Kidney (tissue), 14 donors: Measurements from ENCODE around the gene GAB3. TPM values are rescaled to one million over a fixed set of nuclear protein-coding genes. Genes with fewer than 3 reads are reported as not detected.

Source experiments
- DNase-seq, 5 donors: peaks; one replicate each; pipeline ENCODE4 v3.0.0-alpha.2; 2013 to 2020
- FAIRE-seq: peaks from 2 replicates; lab custom pipeline; 2012; peaks lifted over from hg19 to GRCh38; lab: Jason Lieb, UNC
- H3K27ac ChIP-seq, 2 donors: one replicate each; pipeline ENCODE4 v1.7.0; 2013; ENCODE audit warnings: low read depth in 2 of 2, low read length in 2 of 2, inconsistent platforms in 1 of 2
- H3K27me3 ChIP-seq: one replicate; pipeline ENCODE4 v1.7.1; 2013; ENCODE audit warnings: low read length, inconsistent platforms; ENCODE audit not compliant: control insufficient read depth, insufficient read depth
- H3K36me3 ChIP-seq, 3 donors: one replicate each; pipeline versions ENCODE4 v1.7.0 to v1.7.1; 2013; ENCODE audit warnings: low read length in 3 of 3, control low read depth in 1 of 3, inconsistent platforms in 1 of 3; ENCODE audit not compliant: insufficient read depth in 3 of 3, control insufficient read depth in 2 of 3
- H3K4me1 ChIP-seq, 3 donors: one replicate each; pipeline versions ENCODE4 v1.7.0 to v1.7.1; 2013; ENCODE audit warnings: low read length in 3 of 3, inconsistent platforms in 1 of 3, low read depth in 1 of 3; ENCODE audit not compliant: control insufficient read depth in 2 of 3, insufficient read depth in 2 of 3
- H3K4me3 ChIP-seq, 3 donors: one replicate each; pipeline versions ENCODE4 v1.7.0 to v1.8.1; 2013; ENCODE audit warnings: low read length in 3 of 3, control low read depth in 1 of 3, inconsistent platforms in 1 of 3
- H3K9ac ChIP-seq, 3 donors: one replicate each; pipeline versions ENCODE4 v1.7.0 to v1.7.1; 2013; ENCODE audit warnings: low read length in 3 of 3, control low read depth in 1 of 3, inconsistent platforms in 1 of 3
- H3K9me3 ChIP-seq, 3 donors: one replicate each; pipeline versions ENCODE4 v1.7.0 to v1.7.1; 2013; ENCODE audit warnings: low read length in 3 of 3, control low read depth in 1 of 3, inconsistent platforms in 1 of 3; ENCODE audit not compliant: control insufficient read depth in 2 of 3, insufficient read depth in 1 of 3
- CTCF ChIP-seq: IDR thresholded peaks from 3 replicates; pipeline ENCODE4 v1.5.1; 2012; ENCODE audit warnings: mild to moderate bottlenecking, moderate library complexity, borderline replicate concordance; ENCODE audit not compliant: insufficient read depth; ENCODE audit errors: extremely low read depth
- intact Hi-C: fragments of 100-400 bp; cut with DNase I; formaldehyde crosslinking; loops from one replicate; pipeline ENCODE4 v1.11.1; 2022
- polyA plus RNA-seq: library from polyadenylated mRNA; stranded (reverse); fragments of 350-450 nt; fragmentation: Illumina TruSeq; extraction: RNeasy Lipid Tissue Mini Kit (QIAGEN cat#74804); gene quantifications from one replicate; pipeline ENCODE4 v1.2.3, GENCODE V29; 2014; ENCODE audit warnings: low read depth, low replicate concordance; ENCODE audit not compliant: insufficient read depth
- total RNA-seq: library from RNA; stranded (reverse); fragmentation: NEBNext Ultra II Directional; extraction: Animal tissue kit (Norgen Biotek cat#: 25700); gene quantifications from one replicate; pipeline ENCODE4 v1.2.1, GENCODE V29; 2021
- donor health status: control.
- donor health status: control.
- donor health status: control.
- donor health status: control.
- donor health status: control.
- donor health status: DM: yes; HTN: yes; CAD: no.
- donor health status: Normal renal cell carcinoma (clear cell type).

The GAB3 gene
- total and polyA plus RNA-seq, 2 donors from 2014 or later: 0.95 to 6.4 TPM

DNA sequence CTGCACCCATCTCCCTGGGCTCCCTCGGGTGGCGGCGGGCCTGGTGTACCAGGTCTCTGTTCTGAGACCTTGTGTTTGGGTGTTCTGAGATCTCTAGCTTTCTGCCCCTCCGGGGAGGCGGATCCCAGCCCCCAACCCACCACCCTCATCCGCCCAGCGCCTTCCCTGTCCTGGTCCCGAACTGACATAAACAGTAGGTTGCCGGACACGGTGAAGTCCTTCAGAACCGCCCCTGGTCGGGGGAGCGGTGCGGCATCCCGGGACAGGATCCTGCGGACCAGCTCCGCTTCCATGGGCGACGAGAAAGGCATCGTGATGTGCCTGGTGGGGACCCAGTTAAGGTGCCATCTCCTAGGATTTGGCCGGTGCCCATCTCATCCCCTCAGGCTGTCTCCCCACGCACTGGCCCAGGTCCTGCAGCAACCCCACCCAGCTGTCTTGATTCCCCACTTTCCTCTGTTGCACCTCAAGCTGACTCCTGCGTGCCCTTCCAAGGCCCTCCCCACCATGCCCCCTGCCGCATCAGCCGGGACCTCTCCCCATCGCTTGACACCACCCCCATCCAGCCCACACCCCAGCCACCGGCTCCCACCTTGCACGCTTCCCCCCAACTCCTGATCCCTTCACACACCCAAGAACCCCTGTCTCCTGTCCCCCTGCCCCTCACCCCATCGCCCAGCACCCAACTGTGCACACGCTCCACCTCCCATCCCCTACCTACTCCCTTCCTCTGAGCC is 98.4 kb downstream of the GAB3 start:
- Histone ChIP-seq H3K27me3 (no peaks in the 10 kb centered on the region), H3K27ac (no peak overlapping the region), H3K9ac (no peak overlapping the region), H3K9me3 (no peaks in the 10 kb centered on the region), H3K4me1 (no peaks in the 10 kb centered on the region), H3K4me3 (no peak overlapping the region), H3K36me3 (no peaks in the 10 kb centered on the region)
- intact Hi-C loops: no loop called here
- TF ChIP-seq CTCF: no peak
- DNase-seq: peak in 1 of 5 donors; percentile 54
- FAIRE-seq: no peak

- TF ChIP-seq CTCF: no peak
- no peak overlapping the region for H3K27ac ChIP-seq
- H3K27me3 ChIP-seq: no peaks in the 10 kb centered on the region
- no peaks in the 10 kb centered on the region for H3K36me3 ChIP-seq
- no peak overlapping the region for H3K9ac ChIP-seq
- DNase-seq: no peak
- FAIRE-seq: no peak
- no peaks in the 10 kb centered on the region for H3K9me3 ChIP-seq
- H3K4me3 ChIP-seq: no peak overlapping the region
- H3K4me1 ChIP-seq: no peaks in the 10 kb centered on the region
- intact Hi-C loops: no loop called here
These were observed 100.7 kb downstream of the GAB3 start for GRCh38 chrX:154650221-154650510.

DNA sequence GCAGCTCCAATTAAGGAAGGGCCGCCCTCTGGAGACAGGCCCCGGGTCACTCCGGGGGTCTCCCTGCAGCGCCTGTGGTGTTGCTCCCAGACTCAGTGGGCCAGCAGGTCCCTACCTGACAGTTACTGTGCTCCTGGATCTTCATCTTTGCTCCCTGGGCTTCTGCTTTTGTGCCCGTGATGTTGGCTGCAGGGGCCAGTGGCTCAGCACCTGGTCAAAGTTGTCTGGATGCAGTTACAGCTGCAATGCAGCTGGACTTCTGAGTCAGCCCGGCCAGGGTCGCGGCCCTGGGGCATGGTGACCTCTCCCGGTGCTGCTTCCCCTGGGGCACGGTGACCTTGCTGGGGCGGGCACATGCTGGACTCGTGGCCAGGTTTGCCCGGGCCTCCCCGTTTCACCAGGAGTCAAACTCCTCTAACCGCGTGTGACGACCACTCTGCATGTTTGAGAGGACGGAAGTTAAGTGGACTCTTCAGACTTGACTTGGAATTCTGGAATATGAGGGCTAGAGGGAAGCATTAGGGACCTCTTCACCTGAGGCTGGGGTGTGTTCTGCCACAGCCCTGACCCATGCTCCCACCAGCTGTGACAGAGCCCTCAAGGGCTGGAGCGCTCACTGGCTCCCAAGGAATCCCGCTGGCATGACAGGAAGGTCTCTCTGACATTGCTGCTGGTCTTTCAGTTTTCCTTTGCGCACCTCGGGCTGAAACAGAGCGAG is 101.2 kb downstream of the GAB3 start:
- Histone ChIP-seq H3K9ac (no peak overlapping the region), H3K4me1 (no peaks in the 10 kb centered on the region), H3K9me3 (no peaks in the 10 kb centered on the region), H3K4me3 (no peak overlapping the region), H3K27me3 (no peaks in the 10 kb centered on the region), H3K27ac (no peak overlapping the region), H3K36me3 (no peaks in the 10 kb centered on the region)
- no peak for TF ChIP-seq CTCF
- FAIRE-seq: no peak
- peak in 1 of 5 donors; percentile 55 for DNase-seq
- intact Hi-C loops: no loop called here
